HAP-1 (cell line): ENCODE measurements around the gene HDAC4.

Experiments used
- DNase-seq, 2 experiments: peaks; one replicate each; pipeline ENCODE4 v3.0.0-alpha.2; 2016 to 2020; ENCODE audit warnings: low spot score in 2 of 2
- H3K27me3 ChIP-seq: fragments of 250-450 bp; sonication (Bioruptor Pico); 2 replicates; pipeline ENCODE4 v1.5.1; 2020; ENCODE audit warnings: low read depth, mild to moderate bottlenecking, moderate library complexity
- H3K36me3 ChIP-seq: fragments of 250-450 bp; sonication (Bioruptor Pico); replicated peaks from 2 replicates; pipeline ENCODE4 v1.5.1; 2020; ENCODE audit warnings: mild to moderate bottlenecking
- H3K4me1 ChIP-seq: fragments of 250-450 bp; sonication (Bioruptor Pico); 2 replicates; pipeline ENCODE4 v1.5.1; 2020; ENCODE audit warnings: mild to moderate bottlenecking
- H3K4me3 ChIP-seq: fragments of 250-450 bp; sonication (Bioruptor Pico); 2 replicates; pipeline ENCODE4 v1.5.1; 2020; ENCODE audit warnings: mild to moderate bottlenecking, moderate library complexity
- H3K9me3 ChIP-seq: fragments of 250-450 bp; sonication (Bioruptor Pico); 2 replicates; pipeline ENCODE4 v1.5.1; 2020; ENCODE audit warnings: mild to moderate bottlenecking, moderate library complexity
- in situ Hi-C: fragments of 300-500 bp; cut with MboI; formaldehyde crosslinking; loops from 3 replicates; pipeline ENCODE4 v1.14.3; 2020; ENCODE audit warnings: low sequenced_read_pairs, inconsistent platforms, mixed read lengths

The HDAC4 gene

DNA sequence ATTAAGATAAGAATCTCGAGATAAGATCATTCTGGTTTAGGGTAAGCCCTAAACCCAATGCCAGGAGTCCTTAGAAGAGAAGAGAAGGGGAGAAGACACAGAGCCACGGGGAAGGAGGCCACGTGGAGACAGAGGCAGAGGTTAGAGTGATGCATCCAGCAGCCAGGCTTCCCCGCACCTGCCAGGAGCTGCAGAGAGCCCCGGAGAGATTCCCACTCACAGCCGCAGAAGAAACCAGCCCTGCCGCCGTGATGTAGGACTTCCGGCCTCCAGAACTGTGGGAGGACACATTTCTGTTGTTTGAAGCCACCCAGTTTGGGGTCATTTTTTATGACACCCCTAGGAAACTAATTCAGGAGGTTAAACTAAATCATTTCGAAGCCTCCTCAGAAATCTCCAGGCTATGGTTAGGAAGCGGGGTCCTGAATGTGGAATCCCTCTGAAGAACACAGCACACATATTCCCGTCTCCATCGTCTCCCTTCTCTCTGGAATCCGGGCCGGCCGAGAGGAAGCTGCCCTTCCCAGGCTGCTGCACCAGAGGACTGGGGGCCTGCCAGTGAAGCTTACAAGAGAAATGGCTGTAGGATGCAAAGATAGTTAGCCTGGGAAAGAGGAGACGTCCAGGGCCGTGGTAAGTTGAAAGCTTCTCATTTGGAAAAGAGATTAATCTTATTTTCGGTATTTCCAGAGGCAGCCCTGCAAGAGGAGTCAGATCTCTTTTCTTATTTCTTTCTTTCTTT, 396.4 kb downstream of the HDAC4 start:
- Histone ChIP-seq H3K27me3 (peaks cover 49% of the 10 kb centered on the region), H3K9me3 (no peaks in the 10 kb centered on the region), H3K4me1 (no peaks in the 10 kb centered on the region), H3K4me3 (no peak overlapping the region), H3K36me3 (no peaks in the 10 kb centered on the region)
- no peak for DNase-seq
- in situ Hi-C loops: no loop called here

GRCh38 chr2:239003624-239004273, 397.1 kb downstream of the HDAC4 start:
- no peak overlapping the region for H3K4me3 ChIP-seq
- no peaks in the 10 kb centered on the region for H3K36me3 ChIP-seq
- H3K4me1 ChIP-seq: no peaks in the 10 kb centered on the region
- no peak for DNase-seq
- H3K9me3 ChIP-seq: no peaks in the 10 kb centered on the region
- H3K27me3 ChIP-seq: peaks cover 42% of the 10 kb centered on the region
- in situ Hi-C loops: no loop called here

- no peak overlapping the region for H3K4me3 ChIP-seq
- in situ Hi-C loops: no loop called here
- peaks cover 39% of the 10 kb centered on the region for H3K27me3 ChIP-seq
- no peaks in the 10 kb centered on the region for H3K36me3 ChIP-seq
- H3K9me3 ChIP-seq: no peaks in the 10 kb centered on the region
- peak; percentile 22 to 54 for DNase-seq
- H3K4me1 ChIP-seq: no peaks in the 10 kb centered on the region
These were observed 397.7 kb downstream of the HDAC4 start for GRCh38 chr2:239002954-239003623.

GRCh38 chr2:239002591-239002953, 398.2 kb downstream of the HDAC4 start:
- in situ Hi-C loops: no loop called here
- no peaks in the 10 kb centered on the region for H3K9me3 ChIP-seq

DNA sequence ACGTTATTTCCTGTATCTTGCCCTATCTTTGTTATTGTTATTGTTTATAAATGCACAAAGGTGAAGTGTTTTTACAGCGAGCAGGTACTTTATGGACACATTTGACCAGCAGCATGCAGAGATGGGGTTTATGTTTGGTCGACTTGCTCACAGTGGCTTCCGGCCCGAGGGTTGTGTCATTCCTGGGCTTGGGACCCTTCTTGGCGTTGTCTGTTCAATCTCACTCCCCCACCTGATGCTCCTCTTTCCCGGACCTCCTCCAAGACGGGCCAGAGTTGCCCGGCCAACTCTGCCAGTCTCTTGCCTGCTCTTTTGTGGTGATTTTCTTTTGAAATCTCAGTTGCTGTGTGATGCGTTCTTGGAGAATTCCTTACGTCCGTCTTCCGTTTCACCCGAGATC, 399.0 kb downstream of the HDAC4 start:
- Histone ChIP-seq H3K4me1 (no peaks in the 10 kb centered on the region), H3K36me3 (no peaks in the 10 kb centered on the region), H3K27me3 (peaks cover 26% of the 10 kb centered on the region), H3K9me3 (no peaks in the 10 kb centered on the region), H3K4me3 (no peak overlapping the region)
- DNase-seq: no peak
- in situ Hi-C loops: no loop called here

More at GRCh38 chr2:239002591-239002953, 398.2 kb downstream of the HDAC4 start:
- Histone ChIP-seq H3K36me3 (no peaks in the 10 kb centered on the region), H3K4me3 (no peak overlapping the region), H3K27me3 (peaks cover 34% of the 10 kb centered on the region), H3K4me1 (no peaks in the 10 kb centered on the region)
- no peak for DNase-seq

- Histone ChIP-seq H3K36me3 (no peaks in the 10 kb centered on the region), H3K4me1 (no peaks in the 10 kb centered on the region), H3K4me3 (no peak overlapping the region), H3K27me3 (peaks cover 14% of the 10 kb centered on the region; the same call in 1 of the 2 replicates), H3K9me3 (no peaks in the 10 kb centered on the region)
- in situ Hi-C loops: no loop called here
- DNase-seq: no peak
These were observed 400.2 kb downstream of the HDAC4 start for GRCh38 chr2:239000500-239001073.

DNA sequence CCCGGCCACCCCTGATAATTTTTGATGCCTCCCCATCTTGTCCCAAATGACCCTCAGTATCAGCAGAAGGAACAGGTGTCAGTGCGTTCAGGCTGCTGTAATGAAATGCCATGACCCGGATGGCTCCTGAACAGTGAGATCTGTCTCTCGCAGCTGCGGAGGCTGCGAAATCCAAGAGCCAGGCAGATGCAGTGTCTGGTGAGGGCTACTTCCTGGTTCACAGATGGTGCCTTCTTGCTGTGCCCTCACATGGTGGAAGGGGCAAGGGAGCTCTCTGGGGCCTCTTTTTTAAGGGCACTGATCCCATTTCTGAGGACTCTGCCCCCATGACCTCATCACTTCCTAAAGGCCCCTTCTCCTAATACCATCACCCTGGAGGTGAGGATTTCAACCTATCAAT, 400.7 kb downstream of the HDAC4 start:
- no peaks in the 10 kb centered on the region for H3K4me1 ChIP-seq
- in situ Hi-C loops: no loop called here

DNA sequence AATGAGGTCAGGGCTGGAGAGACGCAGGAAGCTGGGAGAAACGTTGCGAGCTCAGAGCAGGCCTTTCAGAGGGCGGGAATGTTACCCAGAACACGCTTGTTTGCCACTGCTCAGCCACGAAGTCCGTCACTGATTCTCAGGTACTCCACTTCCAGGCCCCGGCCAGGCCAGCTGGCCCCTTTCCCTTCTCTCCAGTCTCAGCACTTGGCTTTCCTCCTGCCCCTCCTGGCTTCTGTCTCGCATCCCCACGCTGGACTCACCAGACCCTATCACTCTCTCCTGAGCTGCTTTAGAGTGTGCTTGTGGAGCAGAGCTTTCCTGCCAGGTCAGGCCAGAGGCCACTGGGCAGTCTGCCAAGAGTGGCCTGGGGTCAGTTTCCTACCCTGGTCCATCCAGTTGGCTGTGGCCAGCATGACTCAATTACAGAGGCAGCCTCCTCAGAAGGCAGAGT, 401.5 kb downstream of the HDAC4 start:
- no peaks in the 10 kb centered on the region for H3K9me3 ChIP-seq
- in situ Hi-C loops: no loop called here
- H3K4me3 ChIP-seq: no peak overlapping the region
- H3K36me3 ChIP-seq: no peaks in the 10 kb centered on the region
- no peak for DNase-seq
- 0 out of 2 replicates have a peak, but pooled peaks cover 3% of the 10 kb centered on the region for H3K27me3 ChIP-seq
- no peaks in the 10 kb centered on the region for H3K4me1 ChIP-seq

More for the DNA sequence above, 400.7 kb downstream of the HDAC4 start:
- H3K4me3 ChIP-seq: no peak overlapping the region
- H3K9me3 ChIP-seq: no peaks in the 10 kb centered on the region
- H3K27me3 ChIP-seq: peaks cover 10% of the 10 kb centered on the region; the same call in 1 of the 2 replicates
- H3K36me3 ChIP-seq: no peaks in the 10 kb centered on the region
- no peak for DNase-seq

DNA sequence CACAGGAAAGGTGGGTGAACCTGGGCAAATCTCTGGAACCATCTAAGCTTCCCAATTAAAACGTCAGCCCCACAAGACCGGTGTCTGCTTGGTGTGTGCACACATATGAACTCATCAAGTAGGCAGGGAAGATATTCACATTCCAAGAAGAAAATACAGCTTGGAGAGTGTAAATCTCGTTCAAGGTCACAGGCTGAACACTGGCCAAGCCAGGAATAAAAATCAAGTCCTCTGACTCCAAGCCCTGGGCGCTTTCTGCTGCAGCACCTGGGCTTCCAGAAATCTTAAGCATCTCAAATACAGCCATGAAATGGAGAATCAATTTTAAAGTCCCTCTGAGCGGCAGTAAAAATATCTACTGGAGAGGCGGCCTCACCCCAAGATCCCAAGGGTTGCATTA, 402.0 kb downstream of the HDAC4 start:
- DNase-seq: no peak
- Histone ChIP-seq H3K9me3 (no peaks in the 10 kb centered on the region), H3K36me3 (no peaks in the 10 kb centered on the region), H3K27me3 (no peaks in the 10 kb centered on the region), H3K4me1 (no peaks in the 10 kb centered on the region), H3K4me3 (no peak overlapping the region)
- in situ Hi-C loops: no loop called here
